Bronchial epithelial cell (primary cell): ENCODE results near the gene ZFP28. TPM values are rescaled to one million over a fixed set of nuclear protein-coding genes. Genes with fewer than 3 reads are reported as not detected.

Experiments
- DNase-seq: peaks from one replicate; pipeline ENCODE4 v3.0.0-alpha.2; 2010; ENCODE audit warnings: low read depth
- FAIRE-seq: peaks from 2 replicates; lab custom pipeline; 2011; peaks lifted over from hg19 to GRCh38; lab: Jason Lieb, UNC
- H3K27me3 ChIP-seq: 2 replicates; pipeline ENCODE4 v1.5.1; 2011; ENCODE audit warnings: low read length; ENCODE audit not compliant: control insufficient read depth, insufficient read depth
- H3K36me3 ChIP-seq: 2 replicates; pipeline ENCODE4 v1.5.1; 2011; ENCODE audit warnings: low read length; ENCODE audit not compliant: control insufficient read depth, insufficient read depth
- H3K4me3 ChIP-seq: 2 replicates; pipeline ENCODE4 v1.5.1; 2011; ENCODE audit warnings: mild to moderate bottlenecking, low read depth, low read length, control low read depth
- CTCF ChIP-seq: IDR thresholded peaks from 2 replicates; pipeline ENCODE4 v1.5.1; 2011; ENCODE audit warnings: mild to moderate bottlenecking, moderate library complexity, low read length, control low read depth, inconsistent platforms; ENCODE audit not compliant: insufficient read depth, severe bottlenecking
- total RNA-seq: library from RNA; depleted of rRNA; stranded (reverse); fragments of >200 nt; gene quantifications from 2 replicates; pipeline ENCODE4 v1.2.1, GENCODE V29; 2014

ZFP28 gene
- total RNA-seq, 1 donor from 2014 or later: 5.3 TPM

- Histone ChIP-seq H3K36me3 (peaks cover 15% of the 10 kb centered on the region), H3K27me3 (no peaks in the 10 kb centered on the region), H3K4me3 (no peak overlapping the region)
- DNase-seq (no peak), FAIRE-seq (no peak)
- no peak for TF ChIP-seq CTCF
These were observed 15.6 kb downstream of the ZFP28 start for GRCh38 chr19:56554272-56554869.

- H3K36me3 ChIP-seq: no peaks in the 10 kb centered on the region
- FAIRE-seq: no peak
- H3K4me3 ChIP-seq: no peak overlapping the region
- DNase-seq: no peak
- TF ChIP-seq CTCF: no peak
- no peaks in the 10 kb centered on the region for H3K27me3 ChIP-seq
These were observed 24.0 kb downstream of the ZFP28 start for GRCh38 chr19:56562766-56563165.

GRCh38 chr19:56566904-56567273, 28.1 kb downstream of the ZFP28 start:
- H3K27me3 ChIP-seq: no peaks in the 10 kb centered on the region
- no peak for TF ChIP-seq CTCF
- DNase-seq (peak; percentile 11), FAIRE-seq (no peak)
- peaks cover 5% of the 10 kb centered on the region for H3K36me3 ChIP-seq
- peak overlapping the region; percentile 90 for H3K4me3 ChIP-seq

- no peak for TF ChIP-seq CTCF
- H3K27me3 ChIP-seq: no peaks in the 10 kb centered on the region
- peak within 1 kb of the TSS; percentile 90 for H3K4me3 ChIP-seq
- FAIRE-seq: no peak
- H3K36me3 ChIP-seq: peaks cover 7% of the 10 kb centered on the region
- DNase-seq: peak; percentile 81
These were observed 28.7 kb downstream of the ZFP28 start, which contains the start of gene ZNF470 for GRCh38 chr19:56567274-56568120. Gene ZNF470, plus strand, starts transcription at chr19:56567468. Its CDS starts 2,844 bp downstream, at chr19:56570312.

- no peak for TF ChIP-seq CTCF
- DNase-seq: no peak
- H3K4me3 ChIP-seq: no peak overlapping the region
- H3K27me3 ChIP-seq: no peaks in the 10 kb centered on the region
- peaks cover 9% of the 10 kb centered on the region for H3K36me3 ChIP-seq
- no peak for FAIRE-seq
These were observed 33.8 kb downstream of the ZFP28 start for GRCh38 chr19:56572589-56572988.
